ENCODE measurements around the gene GSK3A.

GSK3A gene

GRCh38 chr19:42280815-42281145 lies 38.4 kb upstream of the GSK3A start:
- DNase-seq: no peak

- DNase-seq: peak; percentile 68
Measured at GRCh38 chr19:42279902-42280814, 37.8 kb upstream of the GSK3A start.

GRCh38 chr19:42279155-42279901 lies 36.9 kb upstream of the GSK3A start:
- DNase-seq: peak; percentile 8

- no peak for DNase-seq
Measured at GRCh38 chr19:42278452-42279154, 36.2 kb upstream of the GSK3A start.

- peak; percentile 2 for DNase-seq
Measured at GRCh38 chr19:42277821-42278451, 35.5 kb upstream of the GSK3A start.

- peak; percentile 6 for DNase-seq
Measured at GRCh38 chr19:42276821-42277220, 34.4 kb upstream of the GSK3A start.

GRCh38 chr19:42276284-42276683 lies 33.9 kb upstream of the GSK3A start:
- no peak for DNase-seq

GRCh38 chr19:42275517-42275916 lies 33.1 kb upstream of the GSK3A start:
- no peak for DNase-seq

- no peak for DNase-seq
Measured at GRCh38 chr19:42275103-42275502, 32.7 kb upstream of the GSK3A start.

GRCh38 chr19:42274065-42274682 lies 31.8 kb upstream of the GSK3A start:
- DNase-seq: no peak

- DNase-seq: no peak
Measured at GRCh38 chr19:42273407-42274064, 31.1 kb upstream of the GSK3A start.

- no peak for DNase-seq
Measured at GRCh38 chr19:42272989-42273406, 30.6 kb upstream of the GSK3A start.

GRCh38 chr19:42272535-42272897 lies 30.1 kb upstream of the GSK3A start:
- no peak for DNase-seq

- no peak for DNase-seq
Measured at GRCh38 chr19:42271861-42272534, 29.6 kb upstream of the GSK3A start.

- no peak for DNase-seq
Measured at GRCh38 chr19:42271045-42271419, 28.6 kb upstream of the GSK3A start.

- DNase-seq: peak; percentile 50
Measured at GRCh38 chr19:42270346-42271044, 28.1 kb upstream of the GSK3A start.

GRCh38 chr19:42269478-42270345 lies 27.3 kb upstream of the GSK3A start:
- no peak for DNase-seq

GRCh38 chr19:42268704-42269477 lies 26.5 kb upstream of the GSK3A start, which contains the start of gene CIC:
CIC (plus strand) TSS chr19:42269252; CDS start chr19:42271784, 2,532 bp downstream.
- DNase-seq: peak; percentile 100

Measured in kidney glomerular epithelial cell (primary cell).